HG03196 (cell line): ENCODE measurements around the gene RET.
"Not testable (repeated sequence)": the region's sequence is repeated elsewhere in the genome, so short reads cannot be mapped to it uniquely, and the experiment has no call there.

Experiments
- ATAC-seq: cut with Tn5 transposase; IDR thresholded peaks from one replicate; pipeline ENCODE4 v1.9.1; 2021; ENCODE audit not compliant: unreplicated experiment

Gene RET

DNA sequence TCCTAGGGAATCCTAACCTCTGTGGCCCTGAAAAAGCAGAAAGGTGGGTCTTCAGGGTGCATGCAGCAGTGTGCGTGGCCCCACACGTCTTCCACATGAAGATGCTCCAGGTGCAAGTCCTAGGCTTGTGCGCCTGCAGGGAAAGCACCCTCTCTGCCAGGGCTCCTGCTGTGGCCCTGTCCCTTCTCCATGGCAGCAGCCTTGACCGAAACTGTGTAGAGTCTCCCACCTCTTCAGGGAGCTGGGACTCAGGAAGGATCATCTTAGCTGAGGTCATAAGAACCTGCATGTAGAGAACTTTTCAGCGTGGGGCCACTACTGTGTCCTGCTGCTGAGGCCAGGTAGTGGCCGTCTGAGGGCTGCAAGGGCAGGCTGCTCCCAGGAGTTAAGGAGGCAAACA, 55.0 kb downstream of the RET start:
- no peak for ATAC-seq

DNA sequence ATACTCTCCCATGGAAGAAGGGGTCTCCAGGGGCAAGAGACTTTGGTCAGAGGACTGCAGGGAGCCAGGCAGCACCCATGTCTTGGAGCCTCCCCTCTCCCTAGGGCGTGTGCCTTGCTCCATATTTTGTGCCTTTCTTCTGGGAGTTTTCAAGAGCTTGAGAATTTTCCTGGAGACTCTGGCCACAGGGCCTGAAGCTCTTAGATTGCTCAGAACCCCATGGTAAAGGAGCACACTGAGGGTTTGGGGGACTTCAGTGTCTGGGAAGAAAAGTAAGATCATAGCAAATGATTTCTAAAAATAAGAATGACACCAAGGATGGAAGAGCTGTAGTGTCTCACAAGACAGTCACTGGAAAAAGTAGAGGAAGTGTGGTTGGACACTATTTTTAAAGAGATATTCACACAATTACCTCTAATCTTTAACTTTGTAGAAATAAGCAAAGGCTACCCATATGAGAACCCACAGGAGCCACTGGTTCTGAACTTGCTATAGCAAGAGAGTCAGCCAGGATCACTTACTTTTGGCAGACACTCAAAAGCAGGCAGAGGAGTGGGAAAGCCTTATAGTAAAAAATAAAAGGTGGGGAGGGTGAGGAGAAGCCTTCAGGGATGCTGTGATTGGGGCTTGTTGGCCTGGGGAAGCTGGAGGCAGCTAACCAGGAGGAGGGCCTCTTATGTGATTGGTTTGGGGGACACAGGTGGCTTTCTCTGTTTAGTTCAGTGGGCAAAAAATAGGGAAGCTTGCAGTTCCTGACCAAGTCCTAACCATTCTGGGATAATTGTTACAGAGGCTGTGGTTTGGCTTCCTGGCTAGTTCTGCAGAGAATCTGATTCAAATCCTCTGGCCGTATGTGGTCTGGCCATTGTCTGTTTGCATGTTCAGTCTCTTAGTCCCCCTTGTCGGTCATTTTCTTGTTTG, 56.3 kb downstream of the RET start:
- ATAC-seq: no peak

DNA sequence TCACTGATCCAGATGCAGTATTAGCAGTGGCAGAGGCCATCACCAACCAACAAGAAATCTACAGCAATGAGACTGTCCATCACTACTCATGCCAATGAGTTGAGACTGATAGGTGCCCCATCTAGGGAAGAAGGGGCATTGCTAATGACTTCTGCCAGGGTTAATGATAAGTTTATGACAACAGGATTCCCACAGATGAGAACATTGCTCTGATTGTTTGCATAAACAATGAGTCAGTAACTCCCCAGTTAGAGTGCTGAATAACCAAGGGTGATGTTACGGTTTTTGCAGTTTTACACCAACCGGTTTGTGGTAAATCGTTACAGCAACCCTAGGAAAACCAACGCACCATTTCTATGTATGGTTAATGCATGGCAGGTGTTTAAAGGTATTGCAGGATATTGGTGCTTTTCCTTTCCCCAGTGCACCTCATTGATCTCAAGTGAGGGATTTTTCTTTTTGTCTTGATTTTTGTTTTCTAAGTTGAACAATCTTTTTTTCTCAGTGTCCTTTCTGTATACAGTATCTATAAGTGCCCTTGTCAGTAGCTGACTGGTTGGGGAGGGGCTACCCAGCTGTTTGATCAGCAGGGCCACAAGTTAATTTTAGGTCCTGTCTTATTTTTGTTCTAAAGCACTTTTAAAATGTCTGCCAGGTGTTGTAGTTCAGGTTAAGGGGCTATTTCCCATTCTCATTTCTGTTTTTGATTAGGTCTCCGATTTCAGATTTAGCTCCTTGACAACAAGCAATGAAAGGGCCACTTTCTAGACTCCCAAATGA, 57.4 kb downstream of the RET start:
- ATAC-seq: no peak

DNA sequence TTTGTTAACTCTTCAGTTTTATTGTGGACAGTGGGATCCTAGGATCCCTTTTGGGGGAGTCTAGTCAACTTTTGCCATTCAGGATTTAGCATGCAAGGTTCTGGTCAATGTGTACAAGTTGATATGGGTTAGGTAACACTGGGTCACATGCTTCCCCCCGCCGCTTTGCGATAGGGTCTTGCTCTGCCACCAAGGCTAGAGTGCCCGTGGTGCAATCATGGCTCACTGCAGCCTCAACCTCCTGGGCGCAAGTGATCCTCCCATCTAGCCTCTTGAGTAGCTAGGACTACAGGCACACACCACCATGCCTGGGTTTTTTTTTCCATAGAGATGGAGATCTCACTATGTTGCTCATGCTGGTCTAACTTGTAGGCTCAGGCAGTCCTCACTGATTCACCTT, 58.2 kb downstream of the RET start:
- ATAC-seq: no peak

GRCh38 chr10:43135656-43136055, 58.8 kb downstream of the RET start:
- no peak for ATAC-seq

GRCh38 chr10:43136432-43136831, 59.6 kb downstream of the RET start:
- ATAC-seq: no peak

DNA sequence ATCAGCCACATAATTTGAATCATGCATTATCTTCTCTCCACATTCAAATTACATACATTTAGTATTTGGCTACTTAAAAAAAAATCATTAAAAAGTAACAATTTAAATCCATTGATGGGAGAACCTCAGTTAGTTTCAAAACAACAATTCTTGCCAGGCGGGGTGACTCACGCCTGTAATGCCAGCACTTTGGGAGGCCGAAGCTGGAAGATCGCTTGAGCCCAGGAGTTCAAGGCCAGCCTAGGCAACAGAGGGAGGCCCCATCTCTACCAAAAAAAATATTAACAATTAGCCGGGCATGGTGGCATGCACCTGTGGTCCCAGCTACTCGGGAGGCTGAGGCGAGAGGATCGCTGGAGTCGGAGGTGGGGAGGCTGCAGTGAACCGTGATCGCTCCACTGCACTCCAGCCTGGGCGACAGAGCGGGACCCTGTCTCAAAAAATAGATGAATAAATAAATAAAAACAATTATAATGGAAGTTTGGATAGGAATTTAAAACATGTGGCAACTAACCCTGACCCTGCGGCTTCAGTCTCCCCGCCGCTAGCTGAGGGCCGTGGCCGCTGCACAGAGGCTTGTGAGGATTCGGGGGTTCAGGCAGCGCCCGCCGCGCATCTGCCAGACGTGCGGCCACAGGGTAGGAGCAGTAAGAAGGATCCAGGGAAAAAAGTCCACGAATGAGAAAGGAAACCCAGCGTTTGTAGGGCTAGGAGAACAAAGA, 60.3 kb downstream of the RET start:
- no peak for ATAC-seq

GRCh38 chr10:43137717-43138020, 60.8 kb downstream of the RET start:
- no peak for ATAC-seq

- peak; percentile 64 for ATAC-seq
These were observed 61.3 kb downstream of the RET start, which contains the start of gene CSGALNACT2 for GRCh38 chr10:43138021-43138756. TSS of gene CSGALNACT2 (plus strand) at chr10:43138445. CDS start at chr10:43155150, 16,705 bp downstream.

- ATAC-seq: peak; percentile 34
These were observed 61.9 kb downstream of the RET start for GRCh38 chr10:43138757-43139241.

GRCh38 chr10:43141421-43141820, 64.6 kb downstream of the RET start:
- ATAC-seq: no peak

DNA sequence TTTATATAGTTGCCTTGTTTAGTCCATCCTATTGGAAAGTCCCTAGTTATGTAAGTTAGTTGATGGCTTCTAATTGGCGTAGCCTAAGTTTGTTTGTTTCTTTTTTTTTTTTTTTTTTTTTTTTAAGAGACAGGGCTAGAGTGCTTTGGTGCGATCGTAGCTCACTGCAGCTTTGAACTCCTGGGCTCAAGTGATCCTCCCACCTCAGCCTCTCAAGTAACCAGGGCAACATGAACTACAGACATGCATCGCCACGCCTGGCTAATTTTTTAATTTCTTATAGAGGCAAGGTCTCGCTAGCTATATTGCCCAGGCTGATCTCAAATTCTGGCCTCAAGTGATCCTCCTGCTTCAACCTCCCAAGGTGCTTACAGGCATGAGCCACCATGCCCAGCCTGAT, 68.4 kb downstream of the RET start:
- ATAC-seq: no peak

DNA sequence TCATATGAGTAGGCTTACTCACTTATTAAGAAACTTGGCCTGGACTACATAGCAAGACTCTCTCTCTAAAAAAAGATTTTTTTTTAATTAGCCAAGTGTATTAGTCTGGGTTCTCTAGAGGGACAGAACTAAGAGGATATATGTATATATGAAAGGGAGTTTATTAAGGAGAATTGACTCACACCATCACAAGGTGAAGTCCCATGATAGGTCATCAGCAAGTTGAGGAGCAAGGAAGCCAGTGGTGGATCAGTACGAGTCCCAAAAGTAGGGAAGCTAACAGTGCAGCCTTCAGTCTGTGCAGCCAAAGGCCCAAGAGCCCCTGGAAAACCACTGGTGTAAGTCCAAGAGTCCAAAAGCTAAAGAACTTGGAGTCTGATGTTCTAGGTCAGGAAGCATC, 69.1 kb downstream of the RET start:
- not testable (repeated sequence) for ATAC-seq

GRCh38 chr10:43151371-43151770, 74.5 kb downstream of the RET start:
- no peak for ATAC-seq

DNA sequence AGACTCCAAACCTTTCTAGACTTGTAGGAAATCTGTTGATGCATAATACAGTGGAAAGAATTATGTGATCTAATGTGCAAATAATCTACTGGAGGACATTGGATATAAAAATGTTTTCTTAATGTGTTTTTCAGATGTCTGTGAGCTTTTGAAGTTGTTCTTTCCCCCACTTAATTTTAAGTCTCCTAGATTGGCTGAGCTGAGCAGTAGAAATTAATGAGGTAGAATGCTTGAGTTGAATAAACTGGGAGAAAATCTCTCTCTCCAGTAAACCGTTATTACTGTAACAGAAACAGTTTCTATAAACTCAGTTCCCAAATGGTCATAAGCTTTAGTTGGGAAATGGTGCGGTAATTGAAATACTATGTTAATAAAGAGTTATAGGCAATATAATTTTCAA, 77.0 kb downstream of the RET start:
- no peak for ATAC-seq

- ATAC-seq: no peak
These were observed 78.4 kb downstream of the RET start for GRCh38 chr10:43155221-43155620.

DNA sequence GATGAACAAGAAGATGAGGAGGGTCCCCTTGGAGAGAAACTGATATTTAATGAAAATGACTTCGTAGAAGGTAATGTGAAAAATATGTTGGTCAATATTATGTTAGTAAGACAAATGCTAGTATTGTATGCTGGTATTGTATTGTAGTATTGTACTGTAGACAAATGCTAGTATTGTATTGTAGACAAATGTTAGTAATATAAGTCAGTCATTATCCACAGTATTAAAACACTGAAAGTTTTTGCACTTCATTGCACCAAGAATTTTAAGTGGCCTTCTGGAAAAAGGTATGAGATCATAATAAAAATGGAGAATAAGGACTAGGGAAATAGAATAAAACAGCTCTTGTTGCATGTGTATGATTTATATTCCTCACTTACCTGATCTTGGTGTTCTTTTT, 78.9 kb downstream of the RET start:
- no peak for ATAC-seq

DNA sequence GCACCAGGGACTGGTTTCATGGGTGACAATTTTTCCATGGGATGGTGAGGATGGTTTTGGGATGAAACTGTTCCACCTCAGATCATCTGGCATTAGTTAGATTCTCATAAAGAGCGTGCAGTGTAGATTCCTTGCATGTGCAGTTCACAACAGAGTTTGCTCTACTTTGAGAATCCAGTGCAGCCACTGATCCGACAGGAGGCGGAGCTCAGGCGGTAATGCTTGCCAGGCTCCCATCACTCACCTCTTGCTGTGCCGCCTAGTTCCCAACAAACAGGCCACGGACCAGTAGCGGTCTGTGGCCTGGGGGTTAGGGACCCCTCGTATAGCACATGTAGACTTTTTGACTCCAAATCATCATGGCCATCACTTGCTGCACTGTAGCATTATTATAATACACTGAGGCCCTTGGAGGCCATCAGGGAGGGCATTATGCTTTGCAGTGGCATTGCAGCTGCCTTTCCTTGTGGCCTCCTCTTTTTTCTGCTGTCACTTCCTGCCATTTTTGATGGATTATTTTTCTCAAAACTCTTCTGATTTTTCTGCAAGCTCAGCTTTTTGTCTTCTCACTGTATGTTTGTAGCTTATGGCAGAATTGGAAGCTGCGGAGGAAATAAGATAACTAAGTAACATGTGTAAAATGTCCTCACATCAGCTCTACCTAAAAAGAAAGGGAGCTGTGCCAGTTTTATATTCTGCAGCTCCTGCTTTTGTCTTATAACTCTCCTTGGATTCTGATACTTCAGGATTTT, 79.9 kb downstream of the RET start:
- ATAC-seq: no peak

DNA sequence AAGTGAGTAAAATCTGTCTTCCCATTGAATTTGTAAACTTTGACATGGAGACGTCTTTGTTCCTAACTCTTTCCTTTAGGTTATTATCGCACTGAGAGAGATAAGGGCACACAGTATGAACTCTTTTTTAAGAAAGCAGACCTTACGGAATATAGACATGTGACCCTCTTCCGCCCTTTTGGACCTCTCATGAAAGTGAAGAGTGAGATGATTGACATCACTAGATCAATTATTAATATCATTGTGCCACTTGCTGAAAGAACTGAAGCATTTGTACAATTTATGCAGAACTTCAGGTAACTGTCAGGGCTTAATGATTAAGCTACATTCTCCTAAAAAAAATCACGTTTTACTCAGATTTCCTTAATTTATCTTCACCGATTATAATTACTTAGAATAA, 81.8 kb downstream of the RET start:
- ATAC-seq: no peak
